HL-60 (cell line): ENCODE results near the gene STIP1.

Experiments
- CTCF ChIP-seq: IDR thresholded peaks from one replicate; pipeline ENCODE4 v1.5.1; 2011; ENCODE audit warnings: low read length, control low read depth, inconsistent platforms; ENCODE audit not compliant: insufficient read depth
- POLR2AphosphoS5 ChIP-seq: IDR thresholded peaks from 2 replicates; pipeline ENCODE4 v1.6.1; 2012; ENCODE audit warnings: low read depth

GRCh38 chr11:64233913-64234586 is 48.1 kb downstream of the STIP1 start, which contains the start of gene VEGFB:
- TF ChIP-seq CTCF = no peak
- no peak for TF ChIP-seq POLR2AphosphoS5
